PC-3 (cell line): Measurements from ENCODE around the gene IRX4.

ENCODE experiments used
- EZH2 ChIP-seq: fragments of 300-600 bp; sonication (generic); IDR thresholded peaks from one replicate; pipeline ENCODE4 v1.6.1; 2017; ENCODE audit warnings: antibody characterized with exemption, mild to moderate bottlenecking, low read length; ENCODE audit not compliant: unreplicated experiment
- EZH2phosphoT487 ChIP-seq: fragments of 300-600 bp; sonication (generic); IDR thresholded peaks from 2 replicates; pipeline ENCODE4 v1.6.1; 2018; ENCODE audit warnings: mild to moderate bottlenecking, antibody characterized with exemption, low read length, borderline replicate concordance
- TF ChIP-seq, protein P1 (sequence below): fragments of 300-600 bp; sonication (generic); conservative IDR thresholded peaks from 2 replicates; pipeline ENCODE4 v1.5.1; 2017; ENCODE audit warnings: antibody characterized with exemption, low read depth, mild to moderate bottlenecking, low read length

DNA sequence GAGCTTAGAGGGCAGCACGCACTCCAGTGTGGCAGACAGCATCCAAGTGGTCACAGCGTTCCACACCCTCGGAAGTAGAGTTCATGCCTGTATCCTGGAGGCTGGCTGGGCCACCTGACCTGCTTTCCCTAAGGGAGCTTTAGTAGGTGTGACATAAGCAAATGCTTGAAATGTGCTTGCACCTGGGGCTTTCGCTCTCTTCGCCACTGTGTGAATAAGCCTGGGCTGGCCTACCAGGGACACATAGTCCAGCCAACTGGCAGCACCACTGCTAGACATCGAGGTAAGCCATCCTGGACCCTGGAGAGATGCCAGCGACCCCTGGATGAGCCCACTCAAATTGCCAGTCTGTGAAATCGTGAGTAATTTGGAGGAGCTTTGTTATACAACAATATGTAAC lies 24.9 kb upstream of the IRX4 start:
- TF ChIP-seq, protein P1, sequence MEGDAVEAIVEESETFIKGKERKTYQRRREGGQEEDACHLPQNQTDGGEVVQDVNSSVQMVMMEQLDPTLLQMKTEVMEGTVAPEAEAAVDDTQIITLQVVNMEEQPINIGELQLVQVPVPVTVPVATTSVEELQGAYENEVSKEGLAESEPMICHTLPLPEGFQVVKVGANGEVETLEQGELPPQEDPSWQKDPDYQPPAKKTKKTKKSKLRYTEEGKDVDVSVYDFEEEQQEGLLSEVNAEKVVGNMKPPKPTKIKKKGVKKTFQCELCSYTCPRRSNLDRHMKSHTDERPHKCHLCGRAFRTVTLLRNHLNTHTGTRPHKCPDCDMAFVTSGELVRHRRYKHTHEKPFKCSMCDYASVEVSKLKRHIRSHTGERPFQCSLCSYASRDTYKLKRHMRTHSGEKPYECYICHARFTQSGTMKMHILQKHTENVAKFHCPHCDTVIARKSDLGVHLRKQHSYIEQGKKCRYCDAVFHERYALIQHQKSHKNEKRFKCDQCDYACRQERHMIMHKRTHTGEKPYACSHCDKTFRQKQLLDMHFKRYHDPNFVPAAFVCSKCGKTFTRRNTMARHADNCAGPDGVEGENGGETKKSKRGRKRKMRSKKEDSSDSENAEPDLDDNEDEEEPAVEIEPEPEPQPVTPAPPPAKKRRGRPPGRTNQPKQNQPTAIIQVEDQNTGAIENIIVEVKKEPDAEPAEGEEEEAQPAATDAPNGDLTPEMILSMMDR: no peak
- TF ChIP-seq EZH2 (no peak), EZH2phosphoT487 (no peak)
